K562 treated with DMSO at 1 percent for 4 hours (cell line): ENCODE results near the gene WNK3. TPM values are rescaled to one million over a fixed set of nuclear protein-coding genes. Genes with fewer than 3 reads are reported as not detected.

Experiments
- total RNA-seq: library from RNA; unstranded; fragments of 300-600 nt; gene quantifications from 2 replicates; pipeline ENCODE4 v1.2.3, GENCODE V29; 2022; ENCODE audit not compliant: insufficient read depth

WNK3 gene
- 0.21 TPM in 1 of 2 replicates, not detected in the other for total RNA-seq

GRCh38 chrX:54357414-54358377 is at the start of gene WNK3:
WNK3 (minus strand) TSS chrX:54358046.

GRCh38 chrX:54182864-54183613 is 174.8 kb downstream of the WNK3 start, which contains the start of gene FAM120C:
FAM120C (minus strand) TSS chrX:54183254; CDS start chrX:54183198, 56 bp downstream.

Other genes starting within 250 kb of the WNK3 start
- 7.9 and 9.3 TPM in 2 replicates for gene FAM120C, start 174.8 kb downstream of the WNK3 start, total RNA-seq
- 24.1 and 26.2 TPM in 2 replicates for gene TSR2, start 82.4 kb upstream of the WNK3 start, total RNA-seq
- 0.81 and 1.1 TPM in 2 replicates for gene FGD1, start 138.2 kb upstream of the WNK3 start, total RNA-seq
- 6.4 and 10.4 TPM in 2 replicates for gene GNL3L, start 172.2 kb upstream of the WNK3 start, total RNA-seq